ENCODE measurements around the gene IGF2BP2.
"Not testable (repeated sequence)": the region's sequence is repeated elsewhere in the genome, so short reads cannot be mapped to it uniquely, and the experiment has no call there.

DNA sequence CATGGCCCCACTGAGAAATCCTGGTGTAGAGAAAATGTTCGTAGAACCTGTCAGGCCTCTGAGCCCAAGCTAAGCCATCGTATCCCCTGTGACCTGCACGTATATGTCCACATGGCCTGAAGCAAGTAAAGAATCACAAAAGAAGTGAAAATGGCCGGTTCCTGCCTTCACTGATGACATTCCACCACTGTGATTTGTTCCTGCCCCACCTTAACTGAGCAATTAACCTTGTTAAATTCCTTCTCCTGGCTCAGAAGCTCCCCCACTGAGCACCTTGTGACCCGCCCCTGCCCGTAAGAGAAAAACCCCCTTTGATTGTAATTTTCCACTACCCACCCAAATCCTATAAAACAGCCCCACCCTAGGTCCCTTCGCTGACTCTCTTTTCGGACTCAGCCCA is 38.6 kb downstream of the IGF2BP2 start:
- TF ChIP-seq CTCF, POLR2A (IDR thresholded peaks at IDR 0.05): not testable (repeated sequence)

Data from esophagus squamous epithelium (tissue), 4 donors.